ENCODE data around the gene SMIM10L2A. TPM values are rescaled to one million over a fixed set of nuclear protein-coding genes. Genes with fewer than 3 reads are reported as not detected.

The SMIM10L2A gene
- total RNA-seq, 2 donors from 2014 or later: 5.0 to 14.8 TPM

DNA sequence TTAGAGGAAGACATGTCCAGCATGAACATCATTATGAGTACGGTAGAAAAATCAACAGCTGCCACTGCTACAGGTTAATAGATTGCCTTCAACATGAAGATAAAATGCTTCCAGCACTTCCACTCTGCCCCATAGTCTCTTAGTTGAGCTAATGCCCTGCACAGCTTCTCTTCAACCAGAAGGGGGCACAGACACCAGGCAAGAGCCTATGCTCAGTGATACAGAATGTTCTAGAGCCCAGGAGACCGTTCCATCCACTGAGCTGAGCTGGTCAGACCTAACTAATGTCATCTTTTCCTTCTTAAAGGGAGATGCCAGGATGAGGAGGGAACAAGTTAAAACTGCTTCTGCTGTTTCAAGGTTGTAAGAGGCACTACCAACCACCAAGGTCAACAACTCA is 42.2 kb downstream of the SMIM10L2A start:
- intact Hi-C loops (cut with DNase I): no loop called here
- Histone ChIP-seq H3K27ac (no peak overlapping the region), H3K4me3 (no peak overlapping the region), H3K9me3 (no peaks in the 10 kb centered on the region), H3K27me3 (replicated peaks; ENCODE audit: insufficient read depth) (no peaks in the 10 kb centered on the region), H3K4me1 (replicated peaks) (no peaks in the 10 kb centered on the region), H3K36me3 (no peaks in the 10 kb centered on the region)
- no peak for DNase-seq (ENCODE audit: low spot score)
- TF ChIP-seq POLR2A (IDR thresholded peaks at IDR 0.05): no peak
- TF ChIP-seq POLR2AphosphoS5 (IDR thresholded peaks at IDR 0.05): no peak
- TF ChIP-seq, protein P1, sequence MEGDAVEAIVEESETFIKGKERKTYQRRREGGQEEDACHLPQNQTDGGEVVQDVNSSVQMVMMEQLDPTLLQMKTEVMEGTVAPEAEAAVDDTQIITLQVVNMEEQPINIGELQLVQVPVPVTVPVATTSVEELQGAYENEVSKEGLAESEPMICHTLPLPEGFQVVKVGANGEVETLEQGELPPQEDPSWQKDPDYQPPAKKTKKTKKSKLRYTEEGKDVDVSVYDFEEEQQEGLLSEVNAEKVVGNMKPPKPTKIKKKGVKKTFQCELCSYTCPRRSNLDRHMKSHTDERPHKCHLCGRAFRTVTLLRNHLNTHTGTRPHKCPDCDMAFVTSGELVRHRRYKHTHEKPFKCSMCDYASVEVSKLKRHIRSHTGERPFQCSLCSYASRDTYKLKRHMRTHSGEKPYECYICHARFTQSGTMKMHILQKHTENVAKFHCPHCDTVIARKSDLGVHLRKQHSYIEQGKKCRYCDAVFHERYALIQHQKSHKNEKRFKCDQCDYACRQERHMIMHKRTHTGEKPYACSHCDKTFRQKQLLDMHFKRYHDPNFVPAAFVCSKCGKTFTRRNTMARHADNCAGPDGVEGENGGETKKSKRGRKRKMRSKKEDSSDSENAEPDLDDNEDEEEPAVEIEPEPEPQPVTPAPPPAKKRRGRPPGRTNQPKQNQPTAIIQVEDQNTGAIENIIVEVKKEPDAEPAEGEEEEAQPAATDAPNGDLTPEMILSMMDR (IDR thresholded peaks at IDR 0.05): no peak
- WGBS: 91% methylated on average over 1 of the region's 2 CpGs

DNA sequence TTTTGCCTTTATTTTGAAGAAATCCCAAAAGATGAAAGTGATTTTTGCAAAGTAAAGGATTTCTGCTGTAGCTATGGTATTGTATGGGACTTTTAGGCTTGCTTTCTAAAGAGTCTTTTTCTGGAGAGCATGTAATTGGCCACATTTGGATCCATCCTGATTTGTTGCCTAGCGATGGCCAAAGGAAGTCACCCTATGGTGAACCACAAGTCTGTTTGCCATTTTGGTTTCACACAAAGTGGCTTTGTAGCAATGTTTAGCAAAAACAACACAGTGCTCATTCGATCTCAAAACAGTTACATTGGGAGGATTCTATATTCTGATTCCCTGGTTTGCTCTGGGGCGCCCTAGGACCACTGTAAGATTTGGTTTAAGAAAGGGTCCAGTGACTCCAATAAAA is 54.6 kb downstream of the SMIM10L2A start:
- H3K9me3 ChIP-seq: no peaks in the 10 kb centered on the region
- no peak overlapping the region for H3K27ac ChIP-seq
- 90% methylated on average over 3 of the region's 3 CpGs for WGBS
- no peaks in the 10 kb centered on the region for H3K4me1 ChIP-seq (replicated peaks)
- no peaks in the 10 kb centered on the region for H3K27me3 ChIP-seq (replicated peaks; ENCODE audit: insufficient read depth)
- DNase-seq (ENCODE audit: low spot score): no peak
- no peak overlapping the region for H3K4me3 ChIP-seq
- H3K36me3 ChIP-seq: no peaks in the 10 kb centered on the region
- intact Hi-C loops (cut with DNase I): no loop called here
- TF ChIP-seq, protein P1 (IDR thresholded peaks at IDR 0.05): no peak
- no peak for TF ChIP-seq POLR2A (IDR thresholded peaks at IDR 0.05)
- TF ChIP-seq POLR2AphosphoS5 (IDR thresholded peaks at IDR 0.05): no peak

DNA sequence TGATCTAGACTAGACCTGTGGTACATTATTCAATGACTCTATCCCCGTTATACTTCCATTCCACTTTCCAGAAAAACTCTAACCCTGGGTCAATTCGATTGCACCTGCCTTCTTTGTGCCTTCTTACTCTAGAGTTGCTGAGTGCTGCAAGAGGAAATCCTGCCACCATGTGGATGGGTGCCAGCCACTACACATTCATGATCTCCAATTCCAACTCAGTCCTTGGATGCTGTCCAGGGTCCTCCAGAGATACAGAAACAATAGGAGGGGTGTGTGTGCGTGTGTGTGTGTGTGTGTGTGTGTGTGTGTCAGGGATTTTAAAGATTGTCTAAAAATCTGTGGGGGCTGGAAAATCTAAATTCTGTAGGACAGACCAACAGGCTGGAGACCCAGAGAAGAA is 55.8 kb downstream of the SMIM10L2A start:
- Histone ChIP-seq H3K36me3 (no peaks in the 10 kb centered on the region), H3K4me3 (no peak overlapping the region), H3K4me1 (replicated peaks) (no peaks in the 10 kb centered on the region), H3K27ac (no peak overlapping the region), H3K27me3 (replicated peaks; ENCODE audit: insufficient read depth) (no peaks in the 10 kb centered on the region), H3K9me3 (no peaks in the 10 kb centered on the region)
- peak; percentile 66 for DNase-seq (ENCODE audit: low spot score)
- TF ChIP-seq, protein P1 (IDR thresholded peaks at IDR 0.05): peak in 2 of 4 experiments; percentile 39 to 44
- no peak for TF ChIP-seq POLR2A (IDR thresholded peaks at IDR 0.05)
- WGBS: 0% methylated on average over 3 of the region's 3 CpGs
- intact Hi-C loops (cut with DNase I): no loop called here

Small RNAs within 50 kb of the gene (small RNA-seq; reads per million reads assigned to genes)
- 0.09 to 0.70 reads per million in 2 donors for gene RNA5SP515

Other genes starting within 250 kb of the SMIM10L2A start
- gene ETDA, start 169.9 kb upstream of the SMIM10L2A start, total RNA-seq: not detected
- gene ETDC, start 112.5 kb upstream of the SMIM10L2A start, total RNA-seq: not detected
- gene ZNF75D, start 77.8 kb upstream of the SMIM10L2A start, total RNA-seq: 10 to 100 TPM; 11.2 TPM
- 1 to 10 TPM; 4.2 to 8.4 TPM for gene ZNF449, start 77.1 kb upstream of the SMIM10L2A start, total RNA-seq
- gene INTS6L, start 98.7 kb downstream of the SMIM10L2A start, total RNA-seq: 10 to 100 TPM in 1 of 2 donors, 1 to 10 TPM in 1; 7.2 to 25.7 TPM

Measured in prostate gland (tissue), 2 donors.